Measurements from ENCODE around the gene CD3E. TPM values are rescaled to one million over a fixed set of nuclear protein-coding genes. Genes with fewer than 3 reads are reported as not detected.

CD3E gene
- total and polyA plus RNA-seq, 3 experiments from 2014 or later = 534 to 1,158 (median 541) TPM

GRCh38 chr11:118312328-118312727, 7.8 kb downstream of the CD3E start:
- no peaks in the 10 kb centered on the region for H3K9me3 Mint-ChIP-seq
- POLR2A ChIA-PET = interaction anchor here (1.7 kb wide), 1 partner anchor 26 kb away, joined by 4 read pairs; no protein-coding TSS in a partner anchor
- H3K4me3 Mint-ChIP-seq = peak overlapping the region in 6 of 7 donors; percentile 2 to 49 (median 18)
- peaks cover 21 to 83% (median 38%) of the 10 kb centered on the region in 3 donors for H3K36me3 Mint-ChIP-seq
- Histone ChIP-seq H3K9me3 (ENCODE audit: low read length) (no peaks in the 10 kb centered on the region), H3K27ac (ENCODE audit: low read depth, low read length) (no peak overlapping the region), H3K4me1 (ENCODE audit: insufficient read depth, low read length) (peaks cover 88% of the 10 kb centered on the region), H3K27me3 (ENCODE audit: insufficient read depth, low read length, poor library complexity, severe bottlenecking) (no peaks in the 10 kb centered on the region), H3K36me3 (ENCODE audit: insufficient read depth, low read length) (peaks cover 64% of the 10 kb centered on the region), H3K4me3 (ENCODE audit: low read length) (no peak overlapping the region)
- peaks cover 87 to 96% (median 94%) of the 10 kb centered on the region in 3 donors for H3K4me1 Mint-ChIP-seq
- no peaks in the 10 kb centered on the region for H3K27me3 Mint-ChIP-seq
- no peak for DNase-seq
- CTCF ChIA-PET = interaction anchor here (1.2 kb wide), 1 partner anchor 113 kb away, joined by 5 read pairs; no protein-coding TSS in a partner anchor
- peak overlapping the region; percentile 77 to 95 (median 90) for H3K27ac Mint-ChIP-seq

GRCh38 chr11:118313242-118313641, 8.7 kb downstream of the CD3E start:
- ChIA-PET POLR2A (no interaction called here), CTCF (interaction anchor here (1.0 to 1.2 kb wide), 2 partner anchors 10 to 115 kb away, joined by 3 read pairs; no protein-coding TSS in a partner anchor)
- Histone ChIP-seq H3K36me3 (ENCODE audit: insufficient read depth, low read length) (peaks cover 56% of the 10 kb centered on the region), H3K9me3 (ENCODE audit: low read length) (no peaks in the 10 kb centered on the region), H3K4me1 (ENCODE audit: insufficient read depth, low read length) (peaks cover 88% of the 10 kb centered on the region), H3K27me3 (ENCODE audit: insufficient read depth, low read length, poor library complexity, severe bottlenecking) (no peaks in the 10 kb centered on the region), H3K4me3 (ENCODE audit: low read length) (no peak overlapping the region), H3K27ac (ENCODE audit: low read depth, low read length) (no peak overlapping the region)
- DNase-seq = no peak
- Mint-ChIP-seq H3K4me3 (no peak overlapping the region), H3K36me3 (peaks cover 21 to 74% (median 34%) of the 10 kb centered on the region in 3 donors), H3K27ac (peak overlapping the region in 7 of 8 donors; percentile 77 to 90 (median 89)), H3K27me3 (no peaks in the 10 kb centered on the region), H3K9me3 (no peaks in the 10 kb centered on the region), H3K4me1 (peaks cover 83 to 96% (median 92%) of the 10 kb centered on the region in 3 donors)

GRCh38 chr11:118314988-118315411, 10.5 kb downstream of the CD3E start:
- CTCF ChIA-PET = interaction anchor here (1.1 to 1.2 kb wide), 2 partner anchors 90 to 116 kb away, joined by 3 to 4 read pairs; partner anchors contain the start of gene JAML
- Histone ChIP-seq H3K4me3 (ENCODE audit: low read length) (peak overlapping the region; percentile 2), H3K9me3 (ENCODE audit: low read length) (no peaks in the 10 kb centered on the region), H3K27me3 (ENCODE audit: insufficient read depth, low read length, poor library complexity, severe bottlenecking) (no peaks in the 10 kb centered on the region), H3K27ac (ENCODE audit: low read depth, low read length) (peak overlapping the region; percentile 20), H3K36me3 (ENCODE audit: insufficient read depth, low read length) (peaks cover 50% of the 10 kb centered on the region), H3K4me1 (ENCODE audit: insufficient read depth, low read length) (peaks cover 96% of the 10 kb centered on the region)
- Mint-ChIP-seq H3K36me3 (peaks cover 27 to 57% (median 29%) of the 10 kb centered on the region in 3 donors), H3K27ac (peak overlapping the region; percentile 89 to 99 (median 93)), H3K9me3 (no peaks in the 10 kb centered on the region), H3K4me3 (peak overlapping the region; percentile 29 to 84 (median 76)), H3K4me1 (peaks cover 85 to 96% (median 93%) of the 10 kb centered on the region in 3 donors), H3K27me3 (no peaks in the 10 kb centered on the region)
- DNase-seq = no peak
- POLR2A ChIA-PET = interaction anchor here (0.8 to 1.0 kb wide), 2 partner anchors 8 to 88 kb away, joined by 3 to 5 read pairs; no protein-coding TSS in a partner anchor

- Histone ChIP-seq H3K4me3 (ENCODE audit: low read length) (no peak overlapping the region), H3K27ac (ENCODE audit: low read depth, low read length) (no peak overlapping the region), H3K9me3 (ENCODE audit: low read length) (no peaks in the 10 kb centered on the region), H3K36me3 (ENCODE audit: insufficient read depth, low read length) (peaks cover 23% of the 10 kb centered on the region), H3K27me3 (ENCODE audit: insufficient read depth, low read length, poor library complexity, severe bottlenecking) (no peaks in the 10 kb centered on the region), H3K4me1 (ENCODE audit: insufficient read depth, low read length) (peaks cover 86% of the 10 kb centered on the region)
- Mint-ChIP-seq H3K27me3 (no peaks in the 10 kb centered on the region), H3K9me3 (no peaks in the 10 kb centered on the region), H3K4me3 (peak overlapping the region in 3 of 7 donors; percentile 20 to 53 (median 41)), H3K4me1 (peaks cover 76 to 95% (median 91%) of the 10 kb centered on the region in 3 donors), H3K36me3 (peaks cover 18 to 34% (median 21%) of the 10 kb centered on the region in 3 donors), H3K27ac (peak overlapping the region; percentile 83 to 92 (median 90))
- CTCF ChIA-PET = interaction anchor here (0.7 kb wide), 1 partner anchor 28 kb away, joined by 3 read pairs; no protein-coding TSS in a partner anchor
- POLR2A ChIA-PET = interaction anchor here (0.6 to 1.0 kb wide), 3 partner anchors 92 to 345 kb away, joined by 3 read pairs; no protein-coding TSS in a partner anchor
- no peak for DNase-seq
Measured at GRCh38 chr11:118318124-118318523, 13.6 kb downstream of the CD3E start.

GRCh38 chr11:118318581-118319336, 14.2 kb downstream of the CD3E start:
- POLR2A ChIA-PET = interaction anchor here (0.6 kb wide), 2 partner anchors 93 to 346 kb away, joined by 3 read pairs; no protein-coding TSS in a partner anchor
- H3K27ac ChIP-seq (ENCODE audit: low read depth, low read length) = peak overlapping the region; percentile 10
- DNase-seq = no peak
- H3K36me3 ChIP-seq (ENCODE audit: insufficient read depth, low read length) = peaks cover 17% of the 10 kb centered on the region
- Mint-ChIP-seq H3K27me3 (no peaks in the 10 kb centered on the region), H3K4me3 (peak overlapping the region in 5 of 7 donors; percentile 6 to 46 (median 24)), H3K4me1 (peaks cover 78 to 96% (median 91%) of the 10 kb centered on the region in 3 donors), H3K9me3 (no peaks in the 10 kb centered on the region), H3K36me3 (peaks cover 16 to 28% (median 22%) of the 10 kb centered on the region in 3 donors), H3K27ac (peak overlapping the region; percentile 78 to 94 (median 88))
- H3K4me1 ChIP-seq (ENCODE audit: insufficient read depth, low read length) = peaks cover 80% of the 10 kb centered on the region
- CTCF ChIA-PET = interaction anchor here (0.7 kb wide), 1 partner anchor 29 kb away, joined by 3 read pairs; no protein-coding TSS in a partner anchor
- no peaks in the 10 kb centered on the region for H3K27me3 ChIP-seq (ENCODE audit: insufficient read depth, low read length, poor library complexity, severe bottlenecking)
- H3K4me3 ChIP-seq (ENCODE audit: low read length) = peak overlapping the region; percentile 17
- no peaks in the 10 kb centered on the region for H3K9me3 ChIP-seq (ENCODE audit: low read length)

GRCh38 chr11:118319337-118319707, 14.8 kb downstream of the CD3E start:
- Mint-ChIP-seq H3K4me3 (peak overlapping the region in 6 of 7 donors; percentile 6 to 62 (median 40)), H3K27ac (peak overlapping the region; percentile 78 to 94 (median 88)), H3K36me3 (peaks cover 11 to 25% (median 16%) of the 10 kb centered on the region in 3 donors), H3K4me1 (peaks cover 73 to 95% (median 86%) of the 10 kb centered on the region in 3 donors), H3K9me3 (no peaks in the 10 kb centered on the region), H3K27me3 (no peaks in the 10 kb centered on the region)
- POLR2A ChIA-PET = no interaction called here
- peak overlapping the region; percentile 10 for H3K27ac ChIP-seq (ENCODE audit: low read depth, low read length)
- peaks cover 74% of the 10 kb centered on the region for H3K4me1 ChIP-seq (ENCODE audit: insufficient read depth, low read length)
- H3K36me3 ChIP-seq (ENCODE audit: insufficient read depth, low read length) = peaks cover 11% of the 10 kb centered on the region
- no peaks in the 10 kb centered on the region for H3K9me3 ChIP-seq (ENCODE audit: low read length)
- no peaks in the 10 kb centered on the region for H3K27me3 ChIP-seq (ENCODE audit: insufficient read depth, low read length, poor library complexity, severe bottlenecking)
- no peak for DNase-seq
- CTCF ChIA-PET = no interaction called here
- peak overlapping the region; percentile 17 for H3K4me3 ChIP-seq (ENCODE audit: low read length)

- ChIA-PET POLR2A (no interaction called here), CTCF (interaction anchor here (1.1 kb wide), 1 partner anchor 25 kb away, joined by 4 read pairs; no protein-coding TSS in a partner anchor)
- H3K27ac Mint-ChIP-seq = peak overlapping the region in 5 of 8 donors; percentile 60 to 92 (median 81)
Measured at GRCh38 chr11:118320515-118320914, 16.0 kb downstream of the CD3E start.

More at GRCh38 chr11:118320515-118320914, 16.0 kb downstream of the CD3E start:
- Histone ChIP-seq H3K27me3 (ENCODE audit: insufficient read depth, low read length, poor library complexity, severe bottlenecking) (no peaks in the 10 kb centered on the region), H3K27ac (ENCODE audit: low read depth, low read length) (no peak overlapping the region), H3K9me3 (ENCODE audit: low read length) (no peaks in the 10 kb centered on the region), H3K4me3 (ENCODE audit: low read length) (no peak overlapping the region), H3K36me3 (ENCODE audit: insufficient read depth, low read length) (peaks cover 1% of the 10 kb centered on the region), H3K4me1 (ENCODE audit: insufficient read depth, low read length) (peaks cover 63% of the 10 kb centered on the region)
- H3K36me3 Mint-ChIP-seq = peaks cover 7 to 18% (median 10%) of the 10 kb centered on the region in 3 donors
- no peaks in the 10 kb centered on the region for H3K9me3 Mint-ChIP-seq
- no peaks in the 10 kb centered on the region for H3K27me3 Mint-ChIP-seq
- peak overlapping the region in 2 of 7 donors; percentile 4 to 42 for H3K4me3 Mint-ChIP-seq
- H3K4me1 Mint-ChIP-seq = peaks cover 65 to 88% (median 76%) of the 10 kb centered on the region in 3 donors
- DNase-seq = no peak
